Measurements from ENCODE around the gene FST.

GRCh38 chr5:53515988-53516387, 35.6 kb downstream of the FST start:
- TF ChIP-seq CTCF (conservative IDR thresholded peaks at IDR 0.05; ENCODE audit: low read depth, low read length): no peak
- TF ChIP-seq EZH2 (IDR thresholded peaks at IDR 0.05; ENCODE audit: borderline replicate concordance, low read depth, low read length, poor library complexity, severe bottlenecking): no peak

All from A673 (cell line).